ENCODE results near the gene SLC45A3.

DNA sequence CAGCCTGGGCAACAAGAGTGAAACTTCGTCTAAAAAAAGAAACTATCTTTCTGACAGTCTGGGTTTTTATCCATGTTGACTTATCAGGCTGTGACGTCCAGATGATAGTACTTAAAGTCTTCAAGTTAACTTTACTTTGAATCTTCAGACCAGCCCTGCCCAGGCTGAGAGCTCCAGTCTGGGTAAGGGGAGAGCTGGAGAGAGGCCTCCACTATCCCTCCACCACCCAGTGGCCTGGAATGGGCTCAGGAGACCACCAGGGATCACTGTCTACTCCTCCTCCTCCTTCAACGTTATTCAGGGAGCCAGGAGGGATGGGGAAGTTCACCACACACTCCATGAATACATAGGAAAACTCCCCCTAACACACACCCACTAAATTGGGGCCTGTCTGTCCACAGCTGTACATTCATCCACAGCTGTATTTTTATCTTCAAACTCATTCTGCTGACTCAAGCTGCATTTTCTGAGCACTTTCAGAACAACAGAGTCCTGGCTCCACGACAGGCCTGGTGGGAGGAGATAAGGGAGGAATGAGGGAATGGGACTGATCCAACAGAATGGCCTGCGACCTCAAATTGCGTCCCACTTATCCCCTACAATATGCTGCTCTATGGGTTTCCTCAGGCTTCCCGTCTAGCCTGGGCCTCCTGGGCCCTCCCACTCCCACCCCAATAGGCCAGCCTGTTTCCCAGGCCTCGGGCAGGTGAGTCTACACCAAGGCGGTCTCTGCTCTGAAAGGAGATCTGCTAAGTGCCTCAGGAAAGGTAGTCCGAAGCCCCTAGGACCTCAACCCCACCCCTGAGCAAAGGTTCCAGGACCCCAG, 1.8 kb downstream of the SLC45A3 start:
- no peak for TF ChIP-seq CTCF (IDR thresholded peaks at IDR 0.05; ENCODE audit: low read depth, low read length)
- TF ChIP-seq POLR2A (IDR thresholded peaks at IDR 0.05; ENCODE audit: extremely low read depth, insufficient read length) = no peak
- no peak for TF ChIP-seq MYC (IDR thresholded peaks at IDR 0.05; ENCODE audit: low read depth, low read length)
- TF ChIP-seq, protein P1, sequence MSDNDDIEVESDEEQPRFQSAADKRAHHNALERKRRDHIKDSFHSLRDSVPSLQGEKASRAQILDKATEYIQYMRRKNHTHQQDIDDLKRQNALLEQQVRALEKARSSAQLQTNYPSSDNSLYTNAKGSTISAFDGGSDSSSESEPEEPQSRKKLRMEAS (IDR thresholded peaks at IDR 0.05; ENCODE audit: low read depth, low read length) = no peak
